GM21360 (cell line): Measurements from ENCODE around the gene MAPK14.

ENCODE experiments used
- ATAC-seq: cut with Tn5 transposase; IDR thresholded peaks from one replicate; pipeline ENCODE4 v1.9.1; 2021; ENCODE audit warnings: mild to moderate bottlenecking, moderate library complexity; ENCODE audit not compliant: unreplicated experiment

MAPK14 gene

GRCh38 chr6:36098920-36099647, 71.5 kb downstream of the MAPK14 start:
- ATAC-seq = no peak

GRCh38 chr6:36099869-36100483, 72.4 kb downstream of the MAPK14 start:
- ATAC-seq = no peak

DNA sequence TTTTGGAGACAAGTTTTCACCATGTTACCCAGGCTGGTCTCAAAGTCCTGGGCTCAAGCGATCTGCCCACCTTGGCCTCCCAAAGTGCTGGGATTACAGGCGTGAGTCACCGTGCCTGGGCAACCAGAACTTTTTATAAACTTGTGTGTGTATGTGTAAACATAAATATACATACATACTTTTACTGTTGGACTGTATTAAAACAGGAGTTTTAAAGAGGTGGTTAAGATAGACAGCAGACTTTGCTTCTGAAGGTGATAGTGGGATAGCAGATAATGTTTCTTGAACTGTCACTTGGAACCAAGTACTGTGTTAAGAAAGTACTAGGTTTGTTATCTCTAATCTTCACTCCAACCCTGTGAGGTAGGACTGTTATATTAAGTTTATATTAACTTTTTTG, 74.1 kb downstream of the MAPK14 start:
- ATAC-seq = no peak

GRCh38 chr6:36102853-36103252, 75.2 kb downstream of the MAPK14 start:
- ATAC-seq = no peak

GRCh38 chr6:36104836-36105235, 77.2 kb downstream of the MAPK14 start:
- no peak for ATAC-seq

- no peak for ATAC-seq
These were observed 81.5 kb downstream of the MAPK14 start for GRCh38 chr6:36109092-36109491.

DNA sequence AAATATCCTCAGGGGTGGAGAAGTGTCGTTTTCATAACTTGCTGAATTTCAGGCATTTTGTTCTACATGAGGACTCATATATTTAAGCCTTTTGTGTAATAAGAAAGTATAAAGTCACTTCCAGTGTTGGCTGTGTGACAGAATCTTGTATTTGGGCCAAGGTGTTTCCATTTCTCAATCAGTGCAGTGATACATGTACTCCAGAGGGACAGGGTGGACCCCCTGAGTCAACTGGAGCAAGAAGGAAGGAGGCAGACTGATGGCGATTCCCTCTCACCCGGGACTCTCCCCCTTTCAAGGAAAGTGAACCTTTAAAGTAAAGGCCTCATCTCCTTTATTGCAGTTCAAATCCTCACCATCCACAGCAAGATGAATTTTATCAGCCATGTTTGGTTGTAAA, 82.4 kb downstream of the MAPK14 start:
- ATAC-seq = no peak

DNA sequence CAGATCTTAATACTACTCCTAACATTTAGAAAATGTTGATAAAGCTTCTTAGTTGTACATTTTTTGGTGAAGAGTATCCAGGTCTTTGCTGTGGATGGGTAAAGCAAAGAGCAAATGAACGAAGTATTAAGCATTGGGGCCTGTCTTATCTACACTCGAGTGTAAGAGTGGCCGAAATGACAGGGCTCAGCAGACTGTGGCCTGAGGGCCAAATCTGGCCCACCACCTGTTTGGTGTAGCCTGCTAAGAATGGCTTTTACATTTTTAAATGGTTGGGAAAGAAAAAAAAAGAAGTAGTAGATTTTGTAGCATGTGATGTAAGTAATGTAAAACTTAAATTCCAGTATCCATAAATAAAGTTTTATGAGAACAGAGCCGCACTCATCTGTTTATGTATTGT, 83.3 kb downstream of the MAPK14 start:
- no peak for ATAC-seq

DNA sequence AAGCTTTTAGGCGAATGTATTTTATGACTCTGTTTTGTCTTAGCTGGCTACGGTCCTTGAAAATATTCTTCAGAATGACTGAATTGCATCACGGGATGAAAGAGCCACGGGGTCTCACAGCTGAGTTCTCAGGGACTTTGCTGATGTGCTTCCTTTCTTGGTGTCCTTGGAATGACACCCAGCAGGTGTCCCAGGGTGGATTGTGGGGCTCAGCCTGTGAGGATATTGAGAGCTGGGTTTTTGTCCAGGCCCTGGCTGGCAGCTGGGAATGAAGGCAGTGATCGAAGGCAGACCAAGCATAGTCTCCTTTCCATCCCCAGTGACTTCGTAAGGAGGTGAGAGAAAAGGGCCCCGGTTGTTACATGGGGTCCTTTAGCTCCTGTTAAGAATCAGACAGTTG, 83.9 kb downstream of the MAPK14 start:
- no peak for ATAC-seq

DNA sequence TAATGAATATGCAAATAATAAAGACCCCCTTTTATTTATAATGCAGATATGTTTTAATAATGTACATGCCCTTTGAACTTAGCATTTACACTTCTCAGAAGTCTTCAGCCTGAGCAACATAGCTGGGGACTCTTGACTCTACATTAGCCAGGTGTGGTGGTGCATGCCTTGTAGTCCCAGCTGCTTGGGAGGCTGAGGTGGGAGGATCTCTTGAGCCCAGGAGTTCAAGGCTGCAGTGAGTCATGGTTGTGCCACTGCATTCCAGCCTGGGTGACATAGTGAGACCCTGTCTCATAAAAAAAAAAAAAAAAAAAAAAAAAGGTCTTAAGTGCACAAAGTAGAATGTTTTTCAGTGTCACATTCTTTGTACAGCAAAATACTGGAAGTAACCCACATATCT, 85.4 kb downstream of the MAPK14 start:
- ATAC-seq = no peak

DNA sequence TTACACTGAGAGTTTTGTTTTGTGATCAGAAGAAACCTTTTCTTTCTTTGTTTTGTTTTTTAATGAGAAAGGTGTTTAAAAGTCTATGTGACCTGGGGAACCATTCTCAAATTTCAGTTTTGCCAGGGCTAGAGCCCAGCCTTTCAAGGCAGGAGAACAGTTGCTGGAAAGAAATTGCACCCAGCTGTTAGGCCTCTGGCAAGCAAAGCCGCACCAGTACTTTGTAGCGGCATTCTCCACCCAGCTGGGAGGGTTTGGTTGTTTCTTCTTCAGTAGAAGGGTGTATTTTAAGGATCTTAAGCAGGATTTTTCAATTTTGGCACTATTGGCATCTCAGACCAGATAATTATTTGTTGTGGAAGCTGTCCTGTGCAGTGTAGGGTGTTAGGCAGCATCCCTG, 86.1 kb downstream of the MAPK14 start:
- ATAC-seq = no peak

- no peak for ATAC-seq
These were observed 87.3 kb downstream of the MAPK14 start for GRCh38 chr6:36114798-36115408.

DNA sequence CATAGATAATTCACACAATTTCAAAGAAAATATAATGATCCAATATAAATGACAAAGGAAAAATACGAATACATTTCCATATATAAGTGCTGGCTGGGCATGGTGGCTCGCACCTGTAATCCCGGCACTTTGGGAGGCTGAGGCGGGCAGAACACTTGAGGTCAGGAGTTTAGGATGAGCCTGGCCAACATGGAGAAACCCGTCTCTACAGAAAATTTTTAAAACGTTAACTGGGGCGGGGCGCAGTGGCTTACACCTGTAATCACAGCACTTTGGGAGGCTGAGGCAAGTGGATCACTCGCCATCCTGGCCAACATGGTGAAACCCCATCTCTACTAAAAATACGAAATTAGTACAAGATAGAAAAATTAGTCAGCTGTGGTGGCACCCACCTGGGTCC, 87.8 kb downstream of the MAPK14 start:
- no peak for ATAC-seq

GRCh38 chr6:36116066-36116864, 88.7 kb downstream of the MAPK14 start:
- no peak for ATAC-seq

DNA sequence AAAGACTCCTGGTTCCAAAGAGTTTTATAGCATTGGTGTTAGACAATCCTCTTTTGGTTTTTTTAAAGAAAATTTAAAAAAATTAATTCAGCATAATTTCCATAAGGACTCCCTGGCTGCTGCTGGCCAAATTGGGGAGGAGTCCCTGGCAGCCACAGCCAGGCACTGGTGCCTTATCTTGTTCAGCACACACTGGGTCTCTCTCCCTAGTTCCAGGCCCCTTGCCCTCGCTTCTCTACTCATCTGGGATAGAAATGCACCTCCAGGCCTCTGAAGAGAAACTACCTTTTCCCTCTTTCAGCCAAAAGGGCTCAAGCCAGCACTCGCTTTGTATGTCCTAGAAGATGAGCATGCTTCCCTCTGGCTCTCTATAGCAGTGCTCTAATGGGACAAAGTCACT, 89.3 kb downstream of the MAPK14 start:
- ATAC-seq = no peak

DNA sequence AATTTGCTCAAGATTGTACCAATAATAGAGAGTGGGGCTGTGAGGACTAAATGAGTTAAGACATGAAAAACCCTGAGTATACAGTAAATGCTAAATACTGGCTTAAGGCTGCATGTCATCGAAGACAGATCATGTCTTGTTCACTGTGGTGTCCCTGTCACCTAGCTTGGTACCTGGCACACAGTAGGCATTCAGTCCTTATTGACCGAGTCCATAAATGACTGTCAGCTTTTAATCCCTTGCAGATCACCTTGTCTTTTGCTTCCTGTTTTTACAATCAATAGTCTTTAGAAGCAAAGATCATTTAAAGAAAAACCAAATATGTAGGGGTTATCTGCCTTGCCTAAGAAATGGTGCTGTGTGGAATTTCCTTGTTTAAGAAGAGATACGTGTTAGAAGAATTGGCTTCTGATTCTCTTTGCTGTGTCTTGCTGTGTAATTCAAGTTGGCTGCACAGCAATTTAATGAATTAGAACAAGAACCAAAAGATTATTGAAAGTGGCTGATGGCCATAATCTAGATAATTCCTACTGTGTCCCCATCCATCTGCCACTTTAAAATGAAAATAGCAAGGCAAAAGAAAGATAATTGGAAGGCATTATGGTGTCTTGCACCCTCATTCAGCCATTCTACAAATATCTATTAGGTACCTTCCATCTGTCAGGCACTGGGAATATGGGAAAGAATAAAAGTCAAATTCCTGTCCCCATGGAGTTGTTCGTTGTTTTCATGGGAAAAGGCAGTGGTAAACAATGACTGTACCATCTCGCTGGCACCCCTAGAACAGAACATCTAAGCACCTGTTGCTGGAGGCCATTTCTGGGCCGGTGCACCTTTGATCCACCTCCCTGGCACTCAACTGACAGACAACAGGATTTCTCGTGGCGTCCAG, 90.3 kb downstream of the MAPK14 start:
- no peak for ATAC-seq

GRCh38 chr6:36118550-36119107, 91.0 kb downstream of the MAPK14 start:
- ATAC-seq = no peak

DNA sequence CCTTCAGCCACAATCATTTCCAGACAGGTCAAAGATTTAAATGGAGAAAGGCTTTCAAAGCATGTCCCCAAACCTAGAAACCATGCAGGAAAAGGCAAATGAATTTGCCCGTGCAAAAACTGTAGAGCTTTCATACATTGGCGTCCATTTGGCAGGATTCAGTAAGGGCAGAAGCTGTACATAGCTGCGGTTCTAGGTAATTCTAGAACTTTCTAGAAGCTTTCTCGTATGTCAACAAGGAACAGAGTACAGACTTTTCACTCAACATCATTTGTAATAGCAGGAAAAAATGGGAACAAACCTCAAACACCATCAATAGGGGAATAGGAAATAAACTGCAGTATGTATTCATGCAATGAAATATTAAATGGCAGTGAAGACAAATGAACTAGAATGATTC, 91.6 kb downstream of the MAPK14 start:
- no peak for ATAC-seq

DNA sequence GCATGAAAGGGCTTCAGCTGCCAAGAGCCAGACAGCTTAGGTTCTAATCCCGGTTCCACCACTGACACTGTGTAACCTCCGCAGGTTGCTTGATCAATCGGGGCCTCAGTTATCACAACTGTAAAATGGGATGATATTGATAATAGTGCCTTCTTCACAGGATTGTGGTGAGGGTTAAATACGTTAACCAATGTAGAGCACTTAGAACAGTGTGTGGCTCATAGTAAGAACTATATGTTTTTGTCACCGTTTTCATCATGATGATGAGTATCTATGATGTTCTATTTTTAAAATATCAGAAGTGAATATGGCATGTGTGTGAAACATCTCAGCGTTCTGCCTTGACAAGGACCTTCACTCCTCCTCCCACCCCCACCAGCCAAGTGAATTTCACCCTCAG, 92.4 kb downstream of the MAPK14 start:
- no peak for ATAC-seq

GRCh38 chr6:36120539-36120938, 92.9 kb downstream of the MAPK14 start:
- ATAC-seq = no peak
